Activated gamma-delta T cell (primary cell): ENCODE measurements around the gene PAX4.

Source experiments
- DNase-seq: peaks from one replicate; lab custom pipeline; 2025; lab: John Stamatoyannopoulos, UW
- total RNA-seq, 2 donors: gene quantifications; one replicate each; lab custom pipeline; 2026; lab: John Stamatoyannopoulos, UW

The PAX4 gene
- total RNA-seq = 0 reads per million in 2 donors

- no peak for DNase-seq
Observed at GRCh38 chr7:127618042-127618441, at the start of gene PAX4. PAX4 (minus strand) TSS chr7:127618142; CDS start chr7:127615928, 2,214 bp downstream.

GRCh38 chr7:127667017-127667670, 49.2 kb upstream of the PAX4 start:
- DNase-seq = no peak

GRCh38 chr7:127666602-127667001, 48.7 kb upstream of the PAX4 start:
- no peak for DNase-seq

GRCh38 chr7:127665922-127666321, 48.0 kb upstream of the PAX4 start:
- DNase-seq = no peak

GRCh38 chr7:127658970-127659630, 41.2 kb upstream of the PAX4 start:
- no peak for DNase-seq

DNA sequence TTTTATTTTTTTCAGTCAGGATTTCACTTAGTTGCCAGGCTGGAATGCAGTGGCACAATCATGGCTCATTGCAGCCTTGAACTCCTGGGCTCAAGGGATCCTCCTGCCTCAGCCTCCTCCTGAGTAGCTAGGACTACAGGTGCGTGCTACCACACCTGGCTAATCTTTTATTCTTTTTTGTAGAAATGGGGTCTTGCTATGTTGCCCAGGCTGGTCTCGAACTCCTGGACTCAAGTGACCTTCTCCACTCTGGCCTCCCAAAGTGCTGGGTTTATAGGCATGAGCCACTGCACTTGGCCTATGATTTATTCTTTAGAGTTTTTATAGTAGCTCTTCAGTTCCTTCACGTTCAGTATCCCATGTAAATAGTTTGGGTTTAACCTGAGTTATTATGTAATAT, 39.6 kb upstream of the PAX4 start:
- no peak for DNase-seq

DNA sequence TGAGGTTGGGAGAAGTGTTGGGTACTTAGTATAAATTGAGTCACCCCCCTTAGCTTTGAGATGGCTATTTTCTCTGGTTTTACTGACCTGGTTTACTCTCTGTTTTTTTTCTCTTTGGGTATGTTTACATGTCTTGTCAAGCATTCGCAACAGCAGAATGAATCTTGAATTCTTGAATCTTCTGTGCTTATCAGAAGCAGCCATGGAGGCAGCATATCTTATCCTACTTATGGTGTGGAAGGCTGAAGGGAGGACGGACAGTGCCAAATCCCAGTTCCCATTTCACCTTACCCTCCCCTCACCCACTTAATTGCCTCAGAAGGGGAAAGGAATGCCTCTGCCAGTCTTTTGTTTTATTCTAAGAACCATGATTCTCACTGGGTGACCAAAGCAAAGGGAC, 37.8 kb upstream of the PAX4 start:
- DNase-seq = no peak

DNA sequence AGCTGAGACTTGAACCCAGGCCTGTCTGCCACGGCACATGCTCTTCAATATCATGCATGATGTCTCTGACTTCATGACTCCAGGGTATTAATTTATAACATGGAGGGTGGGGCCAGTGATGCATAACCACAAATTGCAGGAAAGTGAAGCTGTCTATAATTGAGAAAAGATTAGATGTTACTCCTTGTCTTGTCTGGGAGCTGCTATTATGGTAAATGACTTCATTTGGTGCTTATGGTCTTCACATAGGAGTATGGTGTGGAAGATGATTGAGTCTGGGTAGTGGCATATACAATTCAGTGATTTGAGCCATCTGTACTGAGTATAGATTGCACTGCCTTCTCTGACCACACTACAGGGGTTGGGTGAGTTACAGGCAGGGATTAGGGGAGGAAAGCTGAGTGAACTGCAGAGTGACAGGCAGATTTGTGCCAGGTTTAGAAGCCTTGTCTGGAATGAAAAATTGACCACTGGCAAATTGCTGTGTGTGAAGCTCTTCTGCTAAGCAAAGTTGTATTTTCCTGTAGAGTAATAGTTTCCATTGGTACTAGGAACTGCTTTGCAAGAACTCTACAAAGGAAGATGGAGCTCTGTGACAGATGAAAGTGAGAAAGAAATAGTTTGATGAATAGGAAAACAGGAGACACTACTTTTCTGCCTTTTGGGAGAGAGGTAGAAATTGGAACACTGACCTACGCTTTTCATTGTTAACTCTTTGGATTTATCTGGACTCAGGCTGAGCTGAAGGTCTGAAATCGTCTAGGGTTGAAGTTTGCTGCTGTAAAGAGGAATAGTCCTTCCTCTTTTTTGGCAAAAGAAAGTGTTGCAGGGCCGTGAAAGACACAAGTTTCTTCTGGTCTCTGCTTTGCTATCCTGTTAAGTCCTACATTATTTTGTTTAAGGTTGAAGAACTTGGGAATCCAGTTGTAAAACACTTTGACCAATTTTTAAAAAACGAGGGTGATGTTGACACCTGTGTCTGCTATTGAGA, 36.8 kb upstream of the PAX4 start:
- DNase-seq = no peak

DNA sequence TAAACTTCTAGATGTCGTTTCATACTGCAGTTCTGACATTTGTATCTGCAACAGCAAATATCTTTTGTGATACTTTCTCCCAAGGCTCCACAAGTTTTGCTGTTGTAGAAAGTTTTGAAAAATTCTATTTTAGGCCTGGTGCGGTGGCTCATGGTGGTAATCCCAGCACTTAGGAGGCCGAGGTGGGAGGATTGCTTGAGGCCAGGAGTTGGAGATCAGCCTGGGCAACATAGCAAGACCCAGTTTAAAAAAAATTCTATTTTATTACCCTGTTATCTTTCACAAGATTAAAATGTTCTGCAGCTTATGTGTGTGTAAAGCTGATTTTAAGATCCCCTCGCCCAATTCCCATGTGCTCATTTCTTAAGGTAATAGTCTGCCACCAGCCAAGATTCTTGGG, 35.5 kb upstream of the PAX4 start:
- DNase-seq = no peak

GRCh38 chr7:127652333-127653248, 34.6 kb upstream of the PAX4 start:
- no peak for DNase-seq

GRCh38 chr7:127651556-127652332, 33.8 kb upstream of the PAX4 start, which contains the start of gene SND1:
SND1 (plus strand) TSS chr7:127652194; CDS start chr7:127652374, 180 bp downstream.
- peak; percentile 99 for DNase-seq

GRCh38 chr7:127650847-127651555, 33.1 kb upstream of the PAX4 start:
- no peak for DNase-seq

DNA sequence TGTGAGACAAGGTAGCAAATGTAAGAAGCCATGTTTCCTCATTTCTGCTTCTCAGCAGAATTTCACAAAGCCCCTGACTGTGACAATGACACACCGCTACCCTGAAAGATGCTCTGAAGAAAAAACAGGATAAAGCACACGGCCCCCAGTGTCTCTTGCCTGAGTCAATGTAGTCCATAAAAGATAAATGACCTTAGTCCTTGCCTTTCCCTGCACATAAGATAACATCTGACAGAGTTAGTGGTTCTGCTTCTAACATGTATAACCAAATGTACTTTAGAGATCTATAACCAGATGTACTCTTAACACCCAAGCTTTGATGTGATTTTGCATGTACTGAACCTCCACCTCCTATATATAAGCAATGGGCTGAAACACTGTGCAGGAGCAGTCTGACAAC, 31.0 kb upstream of the PAX4 start:
- no peak for DNase-seq

DNA sequence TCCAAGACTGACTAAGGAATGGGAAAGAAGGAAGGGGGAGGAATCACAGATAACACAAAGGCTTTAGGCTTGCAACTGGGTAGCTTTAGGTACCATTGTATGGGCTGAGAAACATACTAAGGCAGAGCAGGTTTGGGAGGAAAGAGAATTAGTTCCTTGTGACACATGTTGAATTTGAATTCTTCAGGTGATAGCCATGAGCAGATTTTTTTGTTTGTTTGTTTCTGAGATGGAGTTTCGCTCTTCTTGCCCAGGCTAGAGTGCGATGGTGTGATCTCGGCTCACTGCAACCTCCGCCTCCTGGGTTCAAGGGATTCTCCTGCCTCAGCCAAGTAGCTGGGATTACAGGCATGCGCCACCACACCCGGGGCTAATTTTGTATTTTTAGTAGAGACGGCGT, 29.7 kb upstream of the PAX4 start:
- DNase-seq = no peak

- no peak for DNase-seq
Observed at GRCh38 chr7:127644484-127644883, 26.5 kb upstream of the PAX4 start.

DNA sequence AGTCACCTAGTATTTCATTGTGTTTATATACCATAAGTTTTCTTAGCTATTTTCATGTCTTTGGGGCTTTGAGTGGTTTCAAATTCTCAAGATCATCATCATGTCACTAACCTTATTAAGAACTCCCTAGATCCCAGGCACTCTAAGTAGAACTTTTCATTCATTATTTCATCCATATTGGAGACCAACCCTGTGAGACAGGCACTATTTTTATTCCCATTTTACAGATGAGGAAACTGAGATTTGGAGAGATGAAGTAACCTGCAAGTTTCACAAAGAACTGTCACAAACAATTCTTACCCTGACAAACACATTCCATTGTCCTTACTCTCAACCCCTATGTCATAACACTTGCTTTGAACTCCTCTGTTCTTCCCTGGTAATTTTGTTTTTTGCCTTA, 20.3 kb upstream of the PAX4 start:
- DNase-seq = no peak

DNA sequence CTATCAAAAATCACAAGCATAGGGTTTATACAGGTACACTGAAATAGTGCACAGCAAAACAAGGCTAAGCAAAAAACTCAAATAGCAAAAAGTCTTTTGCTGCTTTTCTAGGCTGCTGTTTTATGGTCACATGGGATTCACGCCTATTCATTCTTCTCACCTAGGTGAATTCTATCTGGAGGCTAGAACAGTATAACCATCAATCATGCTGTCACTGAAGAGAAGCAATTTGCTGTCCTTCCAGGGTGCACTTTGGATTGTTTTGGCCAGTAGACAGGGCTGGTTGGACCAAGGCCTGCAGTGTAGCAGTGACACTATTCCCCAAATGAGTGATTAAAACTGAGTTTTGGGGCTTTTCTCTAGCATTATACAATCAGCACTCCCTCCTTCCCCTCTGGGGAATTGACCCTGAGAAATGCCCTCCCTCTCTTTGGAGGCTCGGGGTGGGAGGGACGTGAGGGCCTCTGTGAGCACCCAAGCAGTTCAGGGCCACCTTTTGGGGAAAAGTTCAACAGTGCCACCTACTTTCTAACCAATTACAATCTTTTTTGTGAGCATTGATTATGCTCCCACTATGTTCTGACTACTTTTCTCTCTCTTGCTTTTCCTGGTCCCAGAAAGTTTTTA, 17.8 kb upstream of the PAX4 start:
- no peak for DNase-seq

GRCh38 chr7:127632276-127632910, 14.5 kb upstream of the PAX4 start:
- no peak for DNase-seq
